HEK293T (cell line): ENCODE results near the gene DLG1.

Experiments used
- ARNT ChIP-seq: fragments of 450-650 bp; IDR thresholded peaks from 2 replicates; pipeline ENCODE4 v1.6.1; 2017; ENCODE audit warnings: mild to moderate bottlenecking
- BHLHE40 ChIP-seq: fragments of 450-650 bp; IDR thresholded peaks from 2 replicates; pipeline ENCODE4 v1.6.1; 2016; ENCODE audit warnings: mild to moderate bottlenecking, moderate library complexity, borderline replicate concordance
- ELF4 ChIP-seq: fragments of 450-650 bp; IDR thresholded peaks from 2 replicates; pipeline ENCODE4 v1.6.1; 2017; ENCODE audit warnings: antibody characterized with exemption
- FOXA1 ChIP-seq: fragments of 450-650 bp; IDR thresholded peaks from 2 replicates; pipeline ENCODE4 v1.6.1; 2016; ENCODE audit warnings: mild to moderate bottlenecking
- FOXM1 ChIP-seq: fragments of 450-650 bp; IDR thresholded peaks from 2 replicates; pipeline ENCODE4 v1.6.1; 2017; ENCODE audit warnings: mild to moderate bottlenecking, borderline replicate concordance
- PKNOX1 ChIP-seq: fragments of 450-650 bp; IDR thresholded peaks from 2 replicates; pipeline ENCODE4 v1.6.1; 2016
- SP1 ChIP-seq: fragments of 450-650 bp; IDR thresholded peaks from 2 replicates; pipeline ENCODE4 v1.6.1; 2017
- ZNF384 ChIP-seq: fragments of 450-650 bp; IDR thresholded peaks from 2 replicates; pipeline ENCODE4 v1.6.1; 2016

- no peak for TF ChIP-seq SP1
- no peak for TF ChIP-seq FOXM1
- no peak for TF ChIP-seq ELF4
- TF ChIP-seq ARNT = no peak
- no peak for TF ChIP-seq BHLHE40
- TF ChIP-seq PKNOX1 = no peak
- no peak for TF ChIP-seq ZNF384
- TF ChIP-seq FOXA1 = no peak
Observed at GRCh38 chr3:197023998-197024651, 274.3 kb downstream of the DLG1 start.
